ENCODE results near the gene TRERF1.

The TRERF1 gene

GRCh38 chr6:42239736-42240375, 211.9 kb downstream of the TRERF1 start:
- DNase-seq = no peak

GRCh38 chr6:42239333-42239732, 212.4 kb downstream of the TRERF1 start:
- DNase-seq = no peak

- no peak for DNase-seq
These were observed 213.9 kb downstream of the TRERF1 start for GRCh38 chr6:42237857-42238256.

- no peak for DNase-seq
These were observed 214.8 kb downstream of the TRERF1 start for GRCh38 chr6:42236682-42237473.

- DNase-seq = no peak
These were observed 215.7 kb downstream of the TRERF1 start for GRCh38 chr6:42236030-42236429.

- no peak for DNase-seq
These were observed 219.7 kb downstream of the TRERF1 start for GRCh38 chr6:42232035-42232434.

- peak; percentile 14 for DNase-seq
These were observed 221.1 kb downstream of the TRERF1 start for GRCh38 chr6:42230345-42231321.

GRCh38 chr6:42229506-42230119, 222.1 kb downstream of the TRERF1 start:
- no peak for DNase-seq

- DNase-seq = no peak
These were observed 223.4 kb downstream of the TRERF1 start for GRCh38 chr6:42228305-42228704.

GRCh38 chr6:42227173-42227850, 224.4 kb downstream of the TRERF1 start:
- DNase-seq = no peak

GRCh38 chr6:42226645-42227143, 225.0 kb downstream of the TRERF1 start:
- DNase-seq = no peak

GRCh38 chr6:42226161-42226611, 225.5 kb downstream of the TRERF1 start:
- no peak for DNase-seq

GRCh38 chr6:42225419-42225818, 226.3 kb downstream of the TRERF1 start:
- DNase-seq = no peak

- DNase-seq = no peak
These were observed 226.7 kb downstream of the TRERF1 start for GRCh38 chr6:42225029-42225339.

- DNase-seq = no peak
These were observed 227.3 kb downstream of the TRERF1 start for GRCh38 chr6:42224222-42225028.

- DNase-seq = no peak
These were observed 229.3 kb downstream of the TRERF1 start for GRCh38 chr6:42222448-42222847.

- DNase-seq = no peak
These were observed 230.2 kb downstream of the TRERF1 start for GRCh38 chr6:42221546-42221945.

- DNase-seq = no peak
These were observed 230.9 kb downstream of the TRERF1 start for GRCh38 chr6:42220807-42221206.

- DNase-seq = peak; percentile 88
These were observed 234.0 kb downstream of the TRERF1 start, which contains the start of gene MRPS10 for GRCh38 chr6:42217519-42218367. Gene MRPS10 (minus strand): TSS chr6:42217861. CDS start chr6:42217849, 12 bp downstream.

- DNase-seq = no peak
These were observed 234.6 kb downstream of the TRERF1 start for GRCh38 chr6:42217157-42217518.
